NCI-H510A (cell line): ENCODE results near the gene TXNRD2.
A peak's percentile ranks its signal among the peaks of the same experiment; 100 is the strongest.

Source experiments
- DNase-seq: peaks from one replicate; lab custom pipeline; 2025; lab: John Stamatoyannopoulos, UW

The TXNRD2 gene

GRCh38 chr22:19904935-19905334 lies 36.7 kb downstream of the TXNRD2 start:
- no peak for DNase-seq

- no peak for DNase-seq
Observed at GRCh38 chr22:19904174-19904856, 37.3 kb downstream of the TXNRD2 start.

- no peak for DNase-seq
Observed at GRCh38 chr22:19903513-19903912, 38.1 kb downstream of the TXNRD2 start.

- no peak for DNase-seq
Observed at GRCh38 chr22:19903031-19903430, 38.6 kb downstream of the TXNRD2 start.

- DNase-seq, result no peak
Observed at GRCh38 chr22:19902245-19902715, 39.3 kb downstream of the TXNRD2 start.

GRCh38 chr22:19901577-19902244 lies 39.9 kb downstream of the TXNRD2 start:
- DNase-seq, result no peak

GRCh38 chr22:19900707-19901436 lies 40.7 kb downstream of the TXNRD2 start:
- no peak for DNase-seq

- DNase-seq, result no peak
Observed at GRCh38 chr22:19898831-19899567, 42.6 kb downstream of the TXNRD2 start.

- no peak for DNase-seq
Observed at GRCh38 chr22:19898145-19898544, 43.5 kb downstream of the TXNRD2 start.

- DNase-seq, result no peak
Observed at GRCh38 chr22:19897726-19898125, 43.9 kb downstream of the TXNRD2 start.

- no peak for DNase-seq
Observed at GRCh38 chr22:19896665-19897355, 44.8 kb downstream of the TXNRD2 start.

- DNase-seq, result no peak
Observed at GRCh38 chr22:19895160-19895849, 46.3 kb downstream of the TXNRD2 start.

GRCh38 chr22:19893363-19893762 lies 48.3 kb downstream of the TXNRD2 start:
- no peak for DNase-seq

- no peak for DNase-seq
Observed at GRCh38 chr22:19892925-19893324, 48.7 kb downstream of the TXNRD2 start.

GRCh38 chr22:19892257-19892879 lies 49.2 kb downstream of the TXNRD2 start:
- no peak for DNase-seq

GRCh38 chr22:19891317-19892256 lies 50.0 kb downstream of the TXNRD2 start:
- peak; percentile 64 for DNase-seq

- DNase-seq, result no peak
Observed at GRCh38 chr22:19890502-19891316, 50.9 kb downstream of the TXNRD2 start.

- no peak for DNase-seq
Observed at GRCh38 chr22:19889951-19890350, 51.7 kb downstream of the TXNRD2 start.
